ENCODE measurements around the gene NYNRIN. TPM values are rescaled to one million over a fixed set of nuclear protein-coding genes. Genes with fewer than 3 reads are reported as not detected.

Gene NYNRIN
- total and polyA plus RNA-seq, 2 of the 8 experiments (the other 6 are each of a cell fraction or from before 2014, with no cell fraction given), result 15.2 to 18.3 TPM

DNA sequence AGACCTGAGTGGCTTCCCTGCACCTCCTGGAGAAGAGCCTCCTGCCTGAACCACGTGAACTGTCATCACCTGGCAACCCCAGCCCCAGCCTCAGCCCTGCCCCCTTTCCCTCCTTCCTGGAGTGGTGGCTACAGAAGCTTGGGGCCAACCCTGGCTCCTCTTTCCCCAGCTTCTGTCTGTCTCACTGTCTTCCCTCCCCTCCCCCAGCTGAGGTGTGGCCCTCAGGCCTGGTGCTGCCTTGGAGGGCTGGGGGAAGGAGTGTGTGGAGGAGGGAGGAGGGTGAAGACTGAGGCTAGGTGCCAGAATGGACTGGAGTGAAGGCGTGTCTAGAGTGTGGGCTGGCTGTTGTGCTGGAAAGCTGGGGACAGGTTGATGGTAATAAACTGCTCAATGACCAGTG lies 21.1 kb upstream of the NYNRIN start:
- H3K79me2 ChIP-seq (ENCODE audit: control insufficient read depth in 1 of 2, insufficient read depth in 2 of 2, low read length in 2 of 2), result no peaks in the 10 kb centered on the region
- peaks cover 0 to 3% of the 10 kb centered on the region in 2 experiments for H4K20me1 ChIP-seq (replicated peaks in 1 of 2; ENCODE audit: control insufficient read depth in 1 of 2, insufficient read depth in 2 of 2, low read length in 2 of 2)
- H3K56ac ChIP-seq (replicated peaks; ENCODE audit: insufficient read length, low read depth, low read length), result no peak overlapping the region
- H3K4me3 ChIP-seq (ENCODE audit: extremely low read depth in 1 of 4, insufficient read depth in 2 of 4, low read depth in 3 of 4, low read length in 4 of 4), result no peak overlapping the region
- H3K4ac ChIP-seq (replicated peaks; ENCODE audit: insufficient read length, low read depth, low read length), result no peak overlapping the region
- H2AK5ac ChIP-seq (ENCODE audit: low read depth, low read length), result peak overlapping the region; percentile 25; the same call in 1 of the 2 replicates
- no peak for DNase-seq (ENCODE audit: low read depth in 1 of 2, low spot score in 2 of 2)
- H2BK15ac ChIP-seq (ENCODE audit: low read length), result no peak overlapping the region
- peaks cover 11 to 25% (median 13%) of the 10 kb centered on the region in 4 experiments for H3K4me1 ChIP-seq (replicated peaks in 1 of 4; ENCODE audit: control insufficient read depth in 3 of 4, insufficient read depth in 4 of 4, low read length in 3 of 4)
- no peak overlapping the region for H4K91ac ChIP-seq (replicated peaks; ENCODE audit: insufficient read length, low read length)
- WGBS, 2 experiments (ENCODE audit: extremely low coverage in 1 of 2, insufficient coverage in 1 of 2, insufficient read length in 1 of 2, insufficient replicate concordance in 2 of 2, low coverage in 1 of 2, low lambda C conversion rate in 2 of 2, missing lambda C conversion rate in 1 of 2), result 63% methylated on average over 2 of the region's 2 CpGs; no CpG with 5 or more reads in 1 of the 2 experiments
- no peak overlapping the region for H2BK20ac ChIP-seq (ENCODE audit: low read length)
- no peak overlapping the region for H3K23ac ChIP-seq (ENCODE audit: insufficient read length)
- H3K18ac ChIP-seq (ENCODE audit: extremely low read depth, low read length), result no peak overlapping the region
- no peaks in the 10 kb centered on the region for H3K9me3 ChIP-seq (ENCODE audit: insufficient read depth in 2 of 2, low read depth in 1 of 2, low read length in 1 of 2)
- no peak overlapping the region for H2AFZ ChIP-seq (ENCODE audit: low read length)
- H4K5ac ChIP-seq (ENCODE audit: insufficient read length, low read depth, low read length), result no peak overlapping the region
- no peak overlapping the region for H2BK120ac ChIP-seq (replicated peaks; ENCODE audit: low read depth, low read length)
- CTCF ChIA-PET (ENCODE audit: partially characterized antibody), result interaction anchor here (1.0 to 16.4 kb wide), 14 partner anchors 9 to 60 kb away, joined by 3 to 207 read pairs (median 6); partner anchors contain the start of genes ADCY4, CBLN3, KHNYN and NFATC4
- POLR2A ChIA-PET (ENCODE audit: partially characterized antibody), result interaction anchor here (1.2 to 4.7 kb wide), 13 partner anchors 8 to 53 kb away, joined by 3 to 27 read pairs (median 5); partner anchors contain the start of genes KHNYN, NFATC4 and NYNRIN
- no peaks in the 10 kb centered on the region for H3K27me3 ChIP-seq (replicated peaks in 1 of 4; ENCODE audit: control insufficient read depth in 3 of 4, extremely low read depth in 1 of 4, insufficient read depth in 3 of 4, low read length in 3 of 4)
- FAIRE-seq, result no peak
- no peak overlapping the region for H4K8ac ChIP-seq (ENCODE audit: extremely low read depth, insufficient read depth, low read length)
- no peak overlapping the region for H3K14ac ChIP-seq (ENCODE audit: insufficient read length)
- peaks cover 3 to 11% (median 5%) of the 10 kb centered on the region in 4 experiments; a peak in 5 of 8 replicates for H3K36me3 ChIP-seq (ENCODE audit: control insufficient read depth in 2 of 4, insufficient read depth in 4 of 4, low read length in 3 of 4)
- no peak overlapping the region for H3K4me2 ChIP-seq (ENCODE audit: insufficient read depth in 1 of 2, low read depth in 2 of 2, low read length in 2 of 2)
- H3K9ac ChIP-seq (replicated peaks in 1 of 4; ENCODE audit: extremely low read depth in 1 of 4, low read depth in 3 of 4, low read length in 3 of 4), result no peak overlapping the region
- H2BK12ac ChIP-seq (ENCODE audit: low read depth, low read length), result no peak overlapping the region
- H3K27ac ChIP-seq (ENCODE audit: low read depth, low read length), result no peak overlapping the region
- no peaks in the 10 kb centered on the region for H3K79me1 ChIP-seq (ENCODE audit: low read depth, low read length)
- peaks cover 7% of the 10 kb centered on the region; the same call in 1 of the 2 replicates for H3K23me2 ChIP-seq (ENCODE audit: low read depth, low read length)
- H2BK5ac ChIP-seq (ENCODE audit: low read depth, low read length), result peak overlapping the region; percentile 32; the same call in 1 of the 2 replicates
- TF ChIP-seq, protein P1, sequence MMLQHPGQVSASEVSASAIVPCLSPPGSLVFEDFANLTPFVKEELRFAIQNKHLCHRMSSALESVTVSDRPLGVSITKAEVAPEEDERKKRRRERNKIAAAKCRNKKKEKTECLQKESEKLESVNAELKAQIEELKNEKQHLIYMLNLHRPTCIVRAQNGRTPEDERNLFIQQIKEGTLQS (IDR thresholded peaks at IDR 0.05; ENCODE audit: insufficient read depth, low read depth, low read length), result no peak
- TF ChIP-seq TAF7 (optimal IDR thresholded peaks at IDR 0.05; ENCODE audit: borderline replicate concordance, low read depth, low read length) (no peak), BCL11A (IDR thresholded peaks at IDR 0.05; ENCODE audit: low read depth in 2 of 2, low read length in 2 of 2) (no peak), TBP (IDR thresholded peaks at IDR 0.05; ENCODE audit: low read depth, low read length) (no peak), CBX8 (IDR thresholded peaks at IDR 0.05; ENCODE audit: borderline replicate concordance, low read depth, low read length) (no peak), PHF8 (conservative IDR thresholded peaks at IDR 0.05; ENCODE audit: low read depth, low read length) (no peak), ZNF274 (IDR thresholded peaks at IDR 0.05; ENCODE audit: borderline replicate concordance, extremely low read depth, low read length) (no peak), NANOG (IDR thresholded peaks at IDR 0.05; ENCODE audit: insufficient read depth, low read depth, low read length, poor library complexity, severe bottlenecking) (no peak), EZH2 (IDR thresholded peaks at IDR 0.05; ENCODE audit: low read depth, low read length, severe bottlenecking) (no peak), SIRT6 (IDR thresholded peaks at IDR 0.05; ENCODE audit: low read length) (no peak), E2F6 (IDR thresholded peaks at IDR 0.05) (no peak), BACH1 (IDR thresholded peaks at IDR 0.05; ENCODE audit: low read length) (no peak)

Data from H1 (cell line).